IMR-90 (cell line): ENCODE data around the gene RDH16. TPM values are rescaled to one million over a fixed set of nuclear protein-coding genes. Genes with fewer than 3 reads are reported as not detected.

Source experiments
- ATAC-seq: fragments of 200-7000 bp; cut with Tn5 transposase; 2 replicates; pipeline ENCODE4 v1.9.1; 2020; ENCODE audit warnings: low read depth, mild to moderate bottlenecking, moderate library complexity
- BruUV-seq: library from RNA; stranded (reverse); fragments of 400-500 nt; replicated peaks from 2 replicates; lab custom pipeline; 2021; lab: Mats Ljungman, UMichigan
- CTCF ChIA-PET: fragments of 300-600 bp; formaldehyde crosslinking; extraction: SDS; loops from one replicate; lab custom pipeline; 2021; ENCODE audit warnings: antibody characterized with exemption; lab: Yijun Ruan, JAX
- POLR2A ChIA-PET: fragments of 300-600 bp; sonication (Branson Sonifier 250); formaldehyde crosslinking; loops from one replicate; lab custom pipeline; 2022; ENCODE audit warnings: antibody characterized with exemption; ENCODE audit not compliant: unreplicated experiment; lab: Charles Lee
- DNase-seq: peaks from one replicate; pipeline ENCODE4 v3.0.0; 2013
- H2AFZ ChIP-seq: replicated peaks from 2 replicates; pipeline ENCODE3; 2013; ENCODE audit warnings: low read length, mild to moderate bottlenecking; ENCODE audit not compliant: poor library complexity
- H2AK5ac ChIP-seq: 2 replicates; pipeline ENCODE4 v1.6.1; 2013; ENCODE audit warnings: low read depth, low read length, inconsistent platforms
- H2AK9ac ChIP-seq: replicated peaks from 2 replicates; pipeline ENCODE3; 2013; ENCODE audit warnings: mild to moderate bottlenecking, low read depth, low read length, moderate library complexity; ENCODE audit not compliant: poor library complexity
- H2BK120ac ChIP-seq: 2 replicates; pipeline ENCODE4 v1.6.1; 2013; ENCODE audit warnings: low read depth, low read length, inconsistent platforms
- H2BK15ac ChIP-seq: 3 replicates; pipeline ENCODE4 v1.6.1; 2013; ENCODE audit warnings: low read depth, low read length, inconsistent platforms
- H2BK20ac ChIP-seq: 2 replicates; pipeline ENCODE4 v1.6.1; 2013; ENCODE audit warnings: low read depth, mild to moderate bottlenecking, inconsistent platforms, low read length, moderate library complexity
- H2BK5ac ChIP-seq: 2 replicates; pipeline ENCODE4 v1.6.1; 2013; ENCODE audit warnings: mild to moderate bottlenecking, low read depth, low read length, inconsistent platforms; ENCODE audit not compliant: poor library complexity, severe bottlenecking
- H3K14ac ChIP-seq: replicated peaks from 2 replicates; pipeline ENCODE4 v1.6.1; 2013; ENCODE audit warnings: low read depth, low read length, inconsistent platforms
- H3K18ac ChIP-seq: 2 replicates; pipeline ENCODE4 v1.6.1; 2013; ENCODE audit warnings: low read depth, low read length, control low read depth
- H3K23ac ChIP-seq: 2 replicates; pipeline ENCODE4 v1.6.1; 2013; ENCODE audit warnings: low read depth, low read length, inconsistent platforms
- H3K27ac ChIP-seq: 2 replicates; pipeline ENCODE4 v1.5.1; 2013; ENCODE audit warnings: mild to moderate bottlenecking, control low read depth, low read length; ENCODE audit not compliant: insufficient read depth
- H3K27me3 ChIP-seq: 2 replicates; pipeline ENCODE4 v1.6.1; 2013; ENCODE audit warnings: low read length; ENCODE audit not compliant: control insufficient read depth, insufficient read depth
- H3K36me3 ChIP-seq: 2 replicates; pipeline ENCODE4 v1.6.1; 2013; ENCODE audit warnings: low read length, mixed read lengths; ENCODE audit not compliant: control insufficient read depth, insufficient read depth
- H3K4ac ChIP-seq: 2 replicates; pipeline ENCODE4 v1.6.1; 2013; ENCODE audit warnings: low read depth, low read length, inconsistent platforms
- H3K4me1 ChIP-seq: 2 replicates; pipeline ENCODE4 v1.6.1; 2013; ENCODE audit warnings: low read length, mixed read lengths; ENCODE audit not compliant: control insufficient read depth, insufficient read depth
- H3K4me2 ChIP-seq: 2 replicates; pipeline ENCODE4 v1.6.1; 2013; ENCODE audit warnings: low read depth, mild to moderate bottlenecking, control low read depth, low read length, moderate library complexity
- H3K4me3 ChIP-seq: 2 replicates; pipeline ENCODE4 v1.5.1; 2013; ENCODE audit warnings: low read depth, mild to moderate bottlenecking, control low read depth, low read length, moderate library complexity; ENCODE audit not compliant: insufficient read depth
- H3K56ac ChIP-seq: 2 replicates; pipeline ENCODE4 v1.6.1; 2013; ENCODE audit warnings: low read length, inconsistent platforms; ENCODE audit not compliant: insufficient read depth; ENCODE audit errors: extremely low read depth
- H3K79me1 ChIP-seq, 2 experiments: 2 replicates each; pipeline ENCODE4 v1.6.1; 2013; ENCODE audit warnings: low read length in 2 of 2, inconsistent platforms in 1 of 2, low read depth in 1 of 2
- H3K9ac ChIP-seq: 2 replicates; pipeline ENCODE4 v1.6.1; 2013; ENCODE audit warnings: low read depth, low read length, control low read depth
- H3K9me1 ChIP-seq: 2 replicates; pipeline ENCODE4 v1.6.1; 2013; ENCODE audit warnings: low read length, inconsistent platforms; ENCODE audit not compliant: insufficient read depth
- H3K9me3 ChIP-seq: 2 replicates; pipeline ENCODE4 v1.6.1; 2013; ENCODE audit warnings: low read length; ENCODE audit not compliant: control insufficient read depth, insufficient read depth
- H4K20me1 ChIP-seq: 2 replicates; pipeline ENCODE4 v1.6.1; 2013; ENCODE audit warnings: low read length, inconsistent platforms; ENCODE audit not compliant: insufficient read depth
- H4K5ac ChIP-seq: 2 replicates; pipeline ENCODE4 v1.6.1; 2013; ENCODE audit warnings: mild to moderate bottlenecking, low read depth, low read length, control low read depth
- H4K8ac ChIP-seq, 2 experiments: 2 replicates each; pipeline ENCODE4 v1.6.1; 2013; ENCODE audit warnings: low read depth in 2 of 2, low read length in 2 of 2, control low read depth in 1 of 2, inconsistent platforms in 1 of 2
- H4K91ac ChIP-seq: 2 replicates; pipeline ENCODE4 v1.6.1; 2013; ENCODE audit warnings: low read depth, low read length, inconsistent platforms; ENCODE audit not compliant: insufficient read depth
- CEBPB ChIP-seq: IDR thresholded peaks from 2 replicates; pipeline ENCODE4 v1.6.1; 2012; ENCODE audit warnings: low read depth, low read length, improper control_type of control experiment
- POLR2A ChIP-seq: IDR thresholded peaks from 2 replicates; pipeline ENCODE4 v1.6.1; 2012; ENCODE audit warnings: mild to moderate bottlenecking, low read depth, low read length
- WGBS, 2 experiments: methylation state at CpG; one replicate each; pipeline versions ENCODE4 v1.1.5 to v1.1.7; 2013; ENCODE audit warnings: missing lambda C conversion rate in 2 of 2; ENCODE audit not compliant: insufficient read length in 1 of 2; ENCODE audit errors: extremely low coverage in 2 of 2; 5-methylcytosine and 5-hydroxymethylcytosine counted together
- dilution Hi-C: fragments of 300-500 bp; cut with HindIII; formaldehyde crosslinking; loops from one replicate; pipeline ENCODE4 v1.14.3; 2018; ENCODE audit warnings: low sequenced_read_pairs; ENCODE audit not compliant: unreplicated experiment
- in situ Hi-C: fragments of 300-500 bp; cut with MboI; formaldehyde crosslinking; loops from 3 replicates; pipeline ENCODE4 v1.14.3; 2019; ENCODE audit warnings: low sequenced_read_pairs, inconsistent platforms, mixed read lengths
- intact Hi-C: fragments of 100-400 bp; cut with micrococcal nuclease; formaldehyde crosslinking; loops from 2 replicates; pipeline ENCODE4 v1.10.0; 2022
- polyA plus RNA-seq, 3 experiments: library from polyadenylated mRNA; depleted of rRNA; stranded (reverse); fragments of >200 nt; gene quantifications; 2 replicates each; pipeline ENCODE4 v1.2.3, GENCODE V29; 2012; ENCODE audit warnings: low replicate concordance in 1 of 3
- total RNA-seq: library from RNA; depleted of rRNA; stranded (reverse); fragments of >200 nt; gene quantifications from 2 replicates; pipeline ENCODE4 v1.2.3, GENCODE V29; 2012
- TF ChIP-seq, protein P1 (sequence below): fragments of 150-350 bp; IDR thresholded peaks from 2 replicates; pipeline ENCODE4 v1.6.1; 2016; ENCODE audit warnings: low read depth, mild to moderate bottlenecking, low read length, moderate library complexity, borderline replicate concordance

Gene RDH16
- total and polyA plus RNA-seq, 2 of the 4 experiments (the other 2 are of a cell fraction): not detected

- BruUV-seq: no TSS peak
- 0 out of 2 replicates have a peak, but pooled peaks cover 3% of the 10 kb centered on the region for H3K9me1 ChIP-seq
- no peaks in the 10 kb centered on the region for H3K4me1 ChIP-seq
- H3K79me1 ChIP-seq: no peaks in the 10 kb centered on the region
- H3K18ac ChIP-seq: no peak overlapping the region
- ChIA-PET CTCF (no interaction called here), POLR2A (no interaction called here)
- no peak overlapping the region for H2AK9ac ChIP-seq
- H2AFZ ChIP-seq: no peak overlapping the region
- H3K36me3 ChIP-seq: no peaks in the 10 kb centered on the region
- H2BK15ac ChIP-seq: no peak overlapping the region
- no peak overlapping the region for H3K4ac ChIP-seq
- no peak overlapping the region for H4K5ac ChIP-seq
- dilution Hi-C loops: no loop called here
- no peak overlapping the region for H2BK20ac ChIP-seq
- no peaks in the 10 kb centered on the region for H3K9me3 ChIP-seq
- H2AK5ac ChIP-seq: no peak overlapping the region
- H4K91ac ChIP-seq: no peak overlapping the region
- DNase-seq: no peak
- intact Hi-C loops: no loop called here
- H3K9ac ChIP-seq: no peak overlapping the region
- H3K14ac ChIP-seq: no peak overlapping the region
- in situ Hi-C loops: no loop called here
- H3K23ac ChIP-seq: no peak overlapping the region
- no peak overlapping the region for H3K56ac ChIP-seq
- no peaks in the 10 kb centered on the region for H4K20me1 ChIP-seq
- no peak for ATAC-seq
- no peak overlapping the region for H3K27ac ChIP-seq
- WGBS, 2 experiments: no CpG with 5 or more reads among the region's 1 CpG
- no peak overlapping the region for H3K4me3 ChIP-seq
- H3K4me2 ChIP-seq: no peak overlapping the region
- no peak for TF ChIP-seq POLR2A
- TF ChIP-seq CEBPB: no peak
- TF ChIP-seq, protein P1, sequence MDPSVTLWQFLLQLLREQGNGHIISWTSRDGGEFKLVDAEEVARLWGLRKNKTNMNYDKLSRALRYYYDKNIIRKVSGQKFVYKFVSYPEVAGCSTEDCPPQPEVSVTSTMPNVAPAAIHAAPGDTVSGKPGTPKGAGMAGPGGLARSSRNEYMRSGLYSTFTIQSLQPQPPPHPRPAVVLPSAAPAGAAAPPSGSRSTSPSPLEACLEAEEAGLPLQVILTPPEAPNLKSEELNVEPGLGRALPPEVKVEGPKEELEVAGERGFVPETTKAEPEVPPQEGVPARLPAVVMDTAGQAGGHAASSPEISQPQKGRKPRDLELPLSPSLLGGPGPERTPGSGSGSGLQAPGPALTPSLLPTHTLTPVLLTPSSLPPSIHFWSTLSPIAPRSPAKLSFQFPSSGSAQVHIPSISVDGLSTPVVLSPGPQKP: no peak
- no peak overlapping the region for H2BK120ac ChIP-seq
- no peak overlapping the region for H2BK5ac ChIP-seq
- peaks cover 28% of the 10 kb centered on the region for H3K27me3 ChIP-seq
- H4K8ac ChIP-seq: no peak overlapping the region
These were observed 35.4 kb downstream of the RDH16 start for GRCh38 chr12:56922031-56922430.
